DMS79 (cell line): ENCODE data around the gene NCAM1.
A peak's percentile ranks its signal among the peaks of the same experiment; 100 is the strongest.

Experiments
- DNase-seq: peaks from one replicate; lab custom pipeline; 2025; lab: John Stamatoyannopoulos, UW

NCAM1 gene

DNA sequence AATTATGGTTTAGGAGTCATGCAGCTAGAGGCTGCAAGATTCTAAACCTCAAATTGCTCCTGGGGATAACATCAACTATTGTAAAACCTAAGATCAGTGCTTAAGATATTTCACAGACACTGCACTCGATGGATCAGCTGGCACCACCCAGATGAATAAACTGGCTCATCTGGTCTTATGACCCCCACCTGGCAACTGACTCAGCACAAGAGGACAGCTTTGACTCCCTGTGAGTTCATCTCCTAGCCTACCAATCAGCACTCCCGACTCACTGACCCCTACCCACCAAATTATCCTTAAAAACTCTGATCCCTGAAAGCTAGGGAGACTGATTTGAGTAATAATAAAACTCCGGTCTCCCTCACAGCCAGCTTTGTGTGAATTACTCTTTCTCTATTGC lies 352.4 kb downstream of the NCAM1 start:
- no peak for DNase-seq

DNA sequence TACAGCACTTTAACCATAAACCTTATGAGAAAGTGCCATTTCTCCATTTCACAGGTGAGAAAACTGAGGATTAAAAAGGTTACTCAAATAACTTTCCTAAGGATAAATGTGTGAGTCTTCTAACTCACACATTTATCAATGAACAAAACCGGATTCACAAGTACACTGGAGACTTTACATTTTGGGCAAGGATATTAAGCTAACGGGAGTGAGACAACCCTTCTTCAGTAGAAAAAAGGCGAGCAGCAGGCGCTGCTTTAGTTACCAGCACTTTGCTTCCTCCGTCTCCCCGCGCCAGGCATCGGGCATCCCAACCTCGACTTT lies 352.8 kb downstream of the NCAM1 start:
- DNase-seq: no peak

DNA sequence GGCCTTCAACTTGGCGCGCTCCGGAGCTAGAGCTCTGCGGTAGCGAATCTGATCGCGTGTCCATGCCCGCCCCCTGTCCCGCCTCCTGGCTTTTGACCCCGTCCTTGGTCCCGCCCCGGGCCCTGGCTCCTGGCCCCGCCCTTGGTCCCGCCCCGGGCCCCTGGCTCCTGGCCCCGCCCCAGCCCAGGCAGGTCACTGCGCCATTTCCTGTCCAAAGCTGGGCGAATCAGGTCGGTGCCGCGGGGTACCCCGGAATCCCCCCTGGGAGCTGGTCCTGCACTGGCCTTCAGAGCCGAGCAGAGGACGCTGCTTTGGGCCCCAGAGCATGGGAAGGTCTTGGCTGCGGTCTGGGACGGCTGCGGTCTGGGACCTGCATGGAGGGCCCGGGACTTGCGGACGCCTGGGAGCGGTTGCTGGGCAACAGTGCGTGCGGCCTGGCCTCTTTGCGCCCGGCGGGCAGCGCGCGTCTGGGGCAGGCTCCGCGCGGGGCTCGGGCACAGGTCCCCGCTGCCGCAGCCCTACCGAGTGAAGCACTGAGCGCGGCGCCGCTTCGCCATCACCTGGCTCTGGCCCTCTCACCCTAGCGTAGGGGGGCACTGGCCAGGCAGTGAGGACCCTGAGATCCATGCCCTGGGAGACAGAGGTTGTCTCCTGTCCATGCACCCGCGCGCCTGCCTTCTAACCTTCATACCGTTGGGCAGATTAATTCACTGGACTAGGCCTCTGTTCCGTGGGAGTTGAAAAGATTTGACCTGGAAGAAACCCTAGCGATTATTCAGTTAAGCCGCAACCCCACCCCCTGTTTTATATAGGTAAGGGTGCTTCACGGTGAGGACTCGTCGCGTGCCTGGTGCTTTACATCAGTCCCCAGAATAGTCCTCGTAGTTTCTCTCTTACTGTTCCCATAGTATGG lies 353.4 kb downstream of the NCAM1 start, which contains the start of gene TTC12:
Gene TTC12, plus strand, starts transcription at position 195 of the 913 bp plus-strand sequence. CDS start 1,675 bp downstream, outside the sequence.
- peak; percentile 67 for DNase-seq

GRCh38 chr11:113315811-113316210 lies 354.6 kb downstream of the NCAM1 start:
- no peak for DNase-seq

DNA sequence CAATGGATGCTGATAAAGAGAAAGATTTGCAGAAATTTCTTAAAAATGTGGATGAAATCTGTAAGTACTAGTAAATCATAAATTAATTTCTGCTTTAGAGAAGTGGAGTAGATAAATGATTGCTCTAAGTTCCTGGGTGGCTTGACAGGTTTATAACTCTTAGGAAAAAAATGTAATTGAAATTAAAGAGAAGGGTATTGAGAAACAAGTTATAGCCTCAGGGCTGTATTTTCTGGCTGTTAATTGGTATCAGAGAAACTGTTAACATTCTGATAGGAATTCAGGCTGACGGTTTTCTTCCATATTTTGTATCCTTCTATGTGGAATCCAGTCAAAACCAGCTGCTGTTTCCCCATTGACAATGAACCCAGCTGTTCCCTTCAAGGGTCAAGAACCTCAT lies 355.0 kb downstream of the NCAM1 start:
- DNase-seq: no peak

DNA sequence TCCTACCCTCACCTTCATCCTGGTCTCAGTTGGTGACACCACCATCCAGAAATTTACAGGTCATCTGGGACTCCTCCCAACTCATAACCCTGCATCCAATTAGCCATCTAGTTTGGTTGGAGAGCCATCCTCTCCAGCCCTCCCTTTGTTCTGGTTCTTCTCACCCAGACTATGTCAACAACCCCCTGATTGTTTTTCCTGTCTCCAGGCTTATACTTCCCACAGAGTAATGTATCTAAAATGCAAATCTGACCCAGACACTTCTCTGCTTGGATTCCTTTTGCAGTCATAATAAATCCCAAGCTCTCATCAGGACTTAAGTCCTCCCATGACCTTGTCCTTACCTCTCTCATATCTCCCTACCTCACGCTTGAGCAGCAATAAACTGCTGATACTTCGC lies 356.1 kb downstream of the NCAM1 start:
- DNase-seq: peak; percentile 82

GRCh38 chr11:113319085-113319484 lies 357.9 kb downstream of the NCAM1 start:
- no peak for DNase-seq

- DNase-seq: no peak
These were observed 360.9 kb downstream of the NCAM1 start for GRCh38 chr11:113322158-113322557.

- DNase-seq: no peak
These were observed 363.0 kb downstream of the NCAM1 start for GRCh38 chr11:113324250-113324649.
